Neural cell (in vitro differentiated cells): Measurements from ENCODE around the gene KIRREL3. TPM values are rescaled to one million over a fixed set of nuclear protein-coding genes. Genes with fewer than 3 reads are reported as not detected.
A peak's percentile ranks its signal among the peaks of the same experiment; 100 is the strongest.

Source experiments
- H2AFZ ChIP-seq: fragments of 200-600, 300-800 bp; sonication (generic), shearing (Covaris generic); 2 replicates; pipeline ENCODE4 v1.6.0; 2014; ENCODE audit warnings: low read depth, mild to moderate bottlenecking, antibody characterized with exemption, low read length, moderate library complexity
- H3F3A ChIP-seq: fragments of 200-600 bp; shearing (Covaris generic); 2 replicates; pipeline ENCODE4 v1.6.1; 2016; ENCODE audit warnings: mild to moderate bottlenecking, moderate library complexity, mixed read lengths, antibody characterized with exemption, low read length; ENCODE audit not compliant: insufficient read depth, poor library complexity, severe bottlenecking
- H3K27ac ChIP-seq: fragments of 200-600, 300-800 bp; sonication (generic), shearing (Covaris generic); 2 replicates; pipeline ENCODE4 v1.5.1; 2014; ENCODE audit warnings: mild to moderate bottlenecking, low read length, moderate library complexity
- H3K27me3 ChIP-seq: fragments of 300-800, 200-600 bp; sonication (generic), shearing (Covaris generic); 2 replicates; pipeline ENCODE4 v1.6.0; 2014; ENCODE audit warnings: mild to moderate bottlenecking, low read depth, low read length, moderate library complexity; ENCODE audit not compliant: insufficient read depth
- H3K36me3 ChIP-seq: fragments of 300-800, 200-600 bp; sonication (generic), shearing (Covaris generic); 2 replicates; pipeline ENCODE4 v1.5.1; 2014; ENCODE audit warnings: mild to moderate bottlenecking, antibody characterized with exemption, low read length, moderate library complexity; ENCODE audit not compliant: insufficient read depth
- H3K4me2 ChIP-seq: fragments of 300-800, 200-600 bp; sonication (generic), shearing (Covaris generic); 2 replicates; pipeline ENCODE4 v1.6.0; 2014; ENCODE audit warnings: mild to moderate bottlenecking, low read length
- H3K4me3 ChIP-seq: fragments of 300-800, 200-600 bp; sonication (generic), shearing (Covaris generic); 2 replicates; pipeline ENCODE4 v1.5.1; 2014; ENCODE audit warnings: mild to moderate bottlenecking, low read length, moderate library complexity
- H3K79me2 ChIP-seq: fragments of 200-600 bp; shearing (Covaris generic); replicated peaks from 2 replicates; pipeline ENCODE4 v1.6.0; 2014; ENCODE audit warnings: mild to moderate bottlenecking, low read length, moderate library complexity; ENCODE audit not compliant: insufficient read depth
- H3K9ac ChIP-seq: fragments of 300-800, 200-600 bp; sonication (generic), shearing (Covaris generic); 2 replicates; pipeline ENCODE4 v1.6.1; 2016; ENCODE audit warnings: mild to moderate bottlenecking, low read length, mixed read lengths
- H3K9me2 ChIP-seq: fragments of 200-600 bp; shearing (Covaris generic); 2 replicates; pipeline ENCODE4 v1.6.1; 2016; ENCODE audit warnings: mild to moderate bottlenecking, low read length, mixed read lengths; ENCODE audit not compliant: insufficient read depth
- H3K9me3 ChIP-seq: fragments of 200-600, 300-800 bp; sonication (generic), shearing (Covaris generic); 2 replicates; pipeline ENCODE4 v1.6.1; 2016; ENCODE audit warnings: mild to moderate bottlenecking, mixed run types, low read length, moderate library complexity, mixed read lengths
- H4K20me1 ChIP-seq: fragments of 200-600 bp; shearing (Covaris generic); 2 replicates; pipeline ENCODE4 v1.6.1; 2016; ENCODE audit warnings: mild to moderate bottlenecking, mixed run types; ENCODE audit not compliant: insufficient read depth
- CTCF ChIP-seq: fragments of 450-650 bp; IDR thresholded peaks from 2 replicates; pipeline ENCODE4 v1.5.1; 2014; ENCODE audit warnings: antibody characterized with exemption, mild to moderate bottlenecking, moderate library complexity; ENCODE audit not compliant: poor library complexity, severe bottlenecking
- EP300 ChIP-seq: fragments of 450-650 bp; conservative IDR thresholded peaks from 2 replicates; pipeline ENCODE4 v1.6.1; 2014; ENCODE audit warnings: antibody characterized with exemption, mild to moderate bottlenecking, moderate library complexity; ENCODE audit not compliant: poor library complexity, severe bottlenecking
- EZH2 ChIP-seq: fragments of 200-600, 300-800 bp; shearing (Covaris generic), sonication (generic); IDR thresholded peaks from 2 replicates; pipeline ENCODE4 v1.6.1; 2014; ENCODE audit warnings: antibody characterized with exemption, low read length, borderline replicate concordance, mild to moderate bottlenecking; ENCODE audit not compliant: insufficient read depth, poor library complexity, severe bottlenecking
- MXI1 ChIP-seq: fragments of 450-650 bp; conservative IDR thresholded peaks from 2 replicates; pipeline ENCODE4 v1.6.1; 2014; ENCODE audit warnings: antibody characterized with exemption, mild to moderate bottlenecking; ENCODE audit not compliant: poor library complexity, severe bottlenecking
- POLR2AphosphoS5 ChIP-seq: IDR thresholded peaks from 2 replicates; pipeline ENCODE4 v1.6.1; 2012
- RAD21 ChIP-seq: fragments of 450-650 bp; conservative IDR thresholded peaks from 2 replicates; pipeline ENCODE4 v1.6.1; 2014; ENCODE audit warnings: antibody characterized with exemption, mild to moderate bottlenecking, moderate library complexity
- REST ChIP-seq: IDR thresholded peaks from 2 replicates; pipeline ENCODE4 v1.6.1; 2012; ENCODE audit warnings: borderline replicate concordance
- SMC3 ChIP-seq: fragments of 450-650 bp; conservative IDR thresholded peaks from 2 replicates; pipeline ENCODE4 v1.6.1; 2014; ENCODE audit warnings: antibody characterized with exemption, mild to moderate bottlenecking, moderate library complexity; ENCODE audit not compliant: poor library complexity
- TAF1 ChIP-seq: IDR thresholded peaks from 2 replicates; pipeline ENCODE4 v1.6.1; 2012; ENCODE audit warnings: low read depth
- polyA plus RNA-seq: library from polyadenylated mRNA; depleted of rRNA; stranded (reverse); fragments of >200 nt; gene quantifications from 2 replicates; pipeline ENCODE4 v1.2.3, GENCODE V29; 2014

The KIRREL3 gene
- polyA plus RNA-seq, 1 donor from 2014 or later = 23.8 TPM

GRCh38 chr11:127018683-127019279 lies 18.2 kb upstream of the KIRREL3 start:
- no peaks in the 10 kb centered on the region for H3K9me2 ChIP-seq
- no peaks in the 10 kb centered on the region for H4K20me1 ChIP-seq
- H3K9ac ChIP-seq = no peak overlapping the region
- H3F3A ChIP-seq = no peaks in the 10 kb centered on the region
- no peak overlapping the region for H3K4me3 ChIP-seq
- no peak overlapping the region for H2AFZ ChIP-seq
- no peak overlapping the region for H3K4me2 ChIP-seq
- no peak overlapping the region for H3K27ac ChIP-seq
- TF ChIP-seq EZH2 (no peak), SMC3 (no peak), CTCF (no peak), MXI1 (no peak), EP300 (no peak), TAF1 (no peak), POLR2AphosphoS5 (no peak), RAD21 (no peak), REST (no peak)
- H3K9me3 ChIP-seq = no peaks in the 10 kb centered on the region
- H3K79me2 ChIP-seq = no peaks in the 10 kb centered on the region
- H3K27me3 ChIP-seq = no peaks in the 10 kb centered on the region
- H3K36me3 ChIP-seq = no peaks in the 10 kb centered on the region

DNA sequence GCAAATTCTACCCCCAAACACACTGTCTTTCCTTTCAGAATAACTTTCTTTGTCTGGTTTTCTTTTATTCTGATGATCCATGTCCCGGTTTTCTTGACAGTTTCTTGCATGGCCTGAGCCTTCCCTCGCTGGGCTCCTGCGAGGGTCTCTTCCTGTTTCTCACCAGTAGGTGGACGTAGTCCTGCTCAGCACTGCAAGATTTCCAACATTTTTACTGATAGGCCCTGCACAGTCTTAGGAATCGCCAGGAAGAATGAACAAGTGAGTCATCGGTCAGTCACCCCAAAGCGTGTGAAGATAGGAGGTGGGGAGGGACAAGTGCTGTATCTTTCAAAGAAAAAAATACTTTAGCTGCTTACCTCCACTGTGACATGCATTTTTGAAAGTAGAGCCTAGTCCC lies 16.9 kb upstream of the KIRREL3 start:
- Histone ChIP-seq H3K9ac (no peak overlapping the region), H3K27ac (no peak overlapping the region), H3K4me3 (no peak overlapping the region), H3K4me2 (no peak overlapping the region), H4K20me1 (no peaks in the 10 kb centered on the region), H3K79me2 (no peaks in the 10 kb centered on the region), H3K36me3 (no peaks in the 10 kb centered on the region), H3K27me3 (no peaks in the 10 kb centered on the region), H3F3A (no peaks in the 10 kb centered on the region), H3K9me3 (no peaks in the 10 kb centered on the region), H3K9me2 (no peaks in the 10 kb centered on the region), H2AFZ (no peak overlapping the region)
- TF ChIP-seq EZH2 = no peak
- peak; percentile 54 for TF ChIP-seq RAD21
- TF ChIP-seq EP300 = no peak
- TF ChIP-seq REST = peak; percentile 4
- no peak for TF ChIP-seq TAF1
- TF ChIP-seq POLR2AphosphoS5 = no peak
- TF ChIP-seq MXI1 = no peak
- TF ChIP-seq CTCF = peak; percentile 50
- peak; percentile 56 for TF ChIP-seq SMC3
